HEK293 (cell line): Measurements from ENCODE around the gene DDX51.

Source experiments
- CTCF ChIA-PET: fragments of 350-600 bp; formaldehyde crosslinking; extraction: SDS; loops from one replicate; lab custom pipeline; 2021; ENCODE audit warnings: antibody characterized with exemption; lab: Yijun Ruan, JAX
- POLR2A ChIA-PET: fragments of 300-600 bp; formaldehyde crosslinking; extraction: SDS; loops from one replicate; lab custom pipeline; 2020; ENCODE audit warnings: antibody characterized with exemption, inconsistent platforms; lab: Yijun Ruan, JAX
- H3K27ac ChIP-seq: fragments of 200-500 bp; sonication (Bioruptor generic); 2 replicates; pipeline ENCODE4 v1.5.1; 2014; ENCODE audit warnings: low read depth, low read length, control low read depth, inconsistent platforms; ENCODE audit errors: extremely low read depth
- H3K36me3 ChIP-seq, 2 experiments: fragments of 200-500 bp in 1 of 2; sonication (Bioruptor generic) in 1 of 2; 1 replicate in 1 of 2; 2 replicates in 1 of 2; pipeline ENCODE4 v1.5.1; 2014 to 2017; ENCODE audit warnings: inconsistent platforms in 2 of 2, low read length in 2 of 2; ENCODE audit not compliant: control insufficient read depth in 2 of 2, insufficient read depth in 1 of 2
- H3K4me1 ChIP-seq: fragments of 200-500 bp; sonication (Bioruptor generic); 2 replicates; pipeline ENCODE4 v1.5.1; 2014; ENCODE audit warnings: mild to moderate bottlenecking, low read length, inconsistent platforms; ENCODE audit not compliant: control insufficient read depth, insufficient read depth
- H3K4me3 ChIP-seq: 2 replicates; pipeline ENCODE4 v1.5.1; 2011; ENCODE audit warnings: low read depth, mild to moderate bottlenecking, control low read depth, low read length, moderate library complexity
- H3K9me3 ChIP-seq: fragments of 200-500 bp; sonication (Bioruptor generic); 2 replicates; pipeline ENCODE4 v1.5.1; 2014; ENCODE audit warnings: low read depth, low read length, inconsistent platforms; ENCODE audit not compliant: control insufficient read depth, insufficient read depth
- GLI2 ChIP-seq: fragments of 450-650 bp; formaldehyde crosslinking; IDR thresholded peaks from 2 replicates; pipeline ENCODE4; 2017; ENCODE audit warnings: missing biosample characterization, missing genetic modification characterization, low read depth, borderline replicate concordance
- IKZF3 ChIP-seq: fragments of 450-650 bp; IDR thresholded peaks from 2 replicates; pipeline ENCODE4 v1.5.0; 2018; ENCODE audit warnings: missing biosample characterization, mild to moderate bottlenecking, missing genetic modification characterization, moderate library complexity
- ZIC2 ChIP-seq: fragments of 450-650 bp; formaldehyde crosslinking; IDR thresholded peaks from 2 replicates; pipeline ENCODE4 v1.5.1; 2016; ENCODE audit warnings: missing biosample characterization, missing genetic modification characterization
- ZNF202 ChIP-seq: fragments of 450-650 bp; formaldehyde crosslinking; IDR thresholded peaks from 2 replicates; pipeline ENCODE4 v1.5.1; 2016; ENCODE audit warnings: missing biosample characterization, missing genetic modification characterization, borderline replicate concordance
- ZNF426 ChIP-seq: fragments of 450-650 bp; formaldehyde crosslinking; IDR thresholded peaks from 2 replicates; pipeline ENCODE4 v1.5.1; 2017; ENCODE audit warnings: missing biosample characterization, missing genetic modification characterization, mild to moderate bottlenecking, inconsistent platforms, moderate library complexity
- ZNF600 ChIP-seq: fragments of 450-650 bp; formaldehyde crosslinking; IDR thresholded peaks from 2 replicates; pipeline ENCODE4 v1.5.1; 2016; ENCODE audit warnings: missing biosample characterization, missing genetic modification characterization
- ZNF785 ChIP-seq: fragments of 450-650 bp; formaldehyde crosslinking; IDR thresholded peaks from 2 replicates; pipeline ENCODE4 v1.5.1; 2016; ENCODE audit warnings: missing biosample characterization, missing genetic modification characterization
- TF ChIP-seq, protein P1 (sequence below): fragments of 450-650 bp; formaldehyde crosslinking; IDR thresholded peaks from 2 replicates; pipeline ENCODE4 v1.5.1; 2016; ENCODE audit warnings: missing biosample characterization, missing genetic modification characterization
- TF ChIP-seq, protein P2 (sequence below): fragments of 450-650 bp; formaldehyde crosslinking; IDR thresholded peaks from 2 replicates; pipeline ENCODE4 v1.5.1; 2016; ENCODE audit warnings: missing biosample characterization, missing genetic modification characterization, low read depth
- TF ChIP-seq, protein P3 (sequence below): fragments of 450-650 bp; formaldehyde crosslinking; IDR thresholded peaks from 2 replicates; pipeline ENCODE4 v1.5.1; 2017; ENCODE audit warnings: missing biosample characterization, mild to moderate bottlenecking, missing genetic modification characterization, moderate library complexity
- TF ChIP-seq, protein P4 (sequence below): fragments of 450-650 bp; formaldehyde crosslinking; IDR thresholded peaks from 2 replicates; pipeline ENCODE4 v1.5.1; 2016; ENCODE audit warnings: missing biosample characterization, missing genetic modification characterization

Gene DDX51

DNA sequence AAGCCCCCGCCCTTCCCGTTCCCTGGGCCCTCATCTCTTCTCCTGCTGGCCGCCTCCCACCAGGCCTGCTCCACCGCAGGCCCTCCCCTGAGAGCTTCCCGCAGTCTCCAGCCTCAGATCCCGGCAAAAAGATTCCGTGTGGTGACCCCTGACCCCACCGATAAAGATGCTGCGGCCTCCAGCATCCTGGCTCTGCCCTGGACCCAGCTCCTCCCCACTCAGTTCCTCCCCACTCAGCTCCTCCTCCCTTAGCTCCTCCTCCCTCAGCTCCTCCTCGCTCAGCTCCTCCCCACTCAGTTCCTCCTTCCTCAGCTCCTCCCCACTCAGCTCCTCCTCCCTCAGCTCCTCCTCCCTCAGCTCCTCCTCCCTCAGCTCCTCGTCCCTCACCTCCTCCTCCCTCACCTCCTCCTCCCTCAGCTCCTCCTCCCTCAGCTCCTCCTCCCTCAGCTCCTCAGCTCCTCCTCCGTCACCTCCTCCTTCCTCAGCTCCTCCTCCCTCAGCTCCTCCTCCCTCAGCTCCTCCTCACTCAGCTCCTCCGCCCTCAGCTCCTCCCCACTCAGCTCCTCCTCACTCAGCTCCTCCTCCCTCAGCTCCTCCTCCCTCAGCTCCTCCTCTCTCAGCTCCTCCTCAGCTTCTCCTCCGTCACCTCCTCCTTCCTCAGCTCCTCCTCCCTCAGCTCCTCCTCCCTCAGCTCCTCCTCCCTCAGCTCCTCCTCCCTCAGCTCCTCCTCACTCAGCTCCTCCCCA is 17.1 kb upstream of the DDX51 start (continued):
- TF ChIP-seq, protein P1, sequence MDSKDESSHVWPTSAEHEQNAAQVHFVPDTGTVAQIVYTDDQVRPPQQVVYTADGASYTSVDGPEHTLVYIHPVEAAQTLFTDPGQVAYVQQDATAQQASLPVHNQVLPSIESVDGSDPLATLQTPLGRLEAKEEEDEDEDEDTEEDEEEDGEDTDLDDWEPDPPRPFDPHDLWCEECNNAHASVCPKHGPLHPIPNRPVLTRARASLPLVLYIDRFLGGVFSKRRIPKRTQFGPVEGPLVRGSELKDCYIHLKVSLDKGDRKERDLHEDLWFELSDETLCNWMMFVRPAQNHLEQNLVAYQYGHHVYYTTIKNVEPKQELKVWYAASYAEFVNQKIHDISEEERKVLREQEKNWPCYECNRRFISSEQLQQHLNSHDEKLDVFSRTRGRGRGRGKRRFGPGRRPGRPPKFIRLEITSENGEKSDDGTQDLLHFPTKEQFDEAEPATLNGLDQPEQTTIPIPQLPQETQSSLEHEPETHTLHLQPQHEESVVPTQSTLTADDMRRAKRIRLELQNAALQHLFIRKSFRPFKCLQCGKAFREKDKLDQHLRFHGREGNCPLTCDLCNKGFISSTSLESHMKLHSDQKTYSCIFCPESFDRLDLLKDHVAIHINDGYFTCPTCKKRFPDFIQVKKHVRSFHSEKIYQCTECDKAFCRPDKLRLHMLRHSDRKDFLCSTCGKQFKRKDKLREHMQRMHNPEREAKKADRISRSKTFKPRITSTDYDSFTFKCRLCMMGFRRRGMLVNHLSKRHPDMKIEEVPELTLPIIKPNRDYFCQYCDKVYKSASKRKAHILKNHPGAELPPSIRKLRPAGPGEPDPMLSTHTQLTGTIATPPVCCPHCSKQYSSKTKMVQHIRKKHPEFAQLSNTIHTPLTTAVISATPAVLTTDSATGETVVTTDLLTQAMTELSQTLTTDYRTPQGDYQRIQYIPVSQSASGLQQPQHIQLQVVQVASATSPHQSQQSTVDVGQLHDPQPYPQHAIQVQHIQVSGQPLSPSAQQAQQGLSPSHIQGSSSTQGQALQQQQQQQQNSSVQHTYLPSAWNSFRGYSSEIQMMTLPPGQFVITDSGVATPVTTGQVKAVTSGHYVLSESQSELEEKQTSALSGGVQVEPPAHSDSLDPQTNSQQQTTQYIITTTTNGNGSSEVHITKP: no peak
- TF ChIP-seq IKZF3 (tag by site-specific recombination) (0 out of 2 replicates have a peak, but pooled peaks have one; percentile 27), ZIC2 (no peak), GLI2 (no peak), ZNF202 (tag by site-specific recombination) (no peak)
- TF ChIP-seq, protein P2, sequence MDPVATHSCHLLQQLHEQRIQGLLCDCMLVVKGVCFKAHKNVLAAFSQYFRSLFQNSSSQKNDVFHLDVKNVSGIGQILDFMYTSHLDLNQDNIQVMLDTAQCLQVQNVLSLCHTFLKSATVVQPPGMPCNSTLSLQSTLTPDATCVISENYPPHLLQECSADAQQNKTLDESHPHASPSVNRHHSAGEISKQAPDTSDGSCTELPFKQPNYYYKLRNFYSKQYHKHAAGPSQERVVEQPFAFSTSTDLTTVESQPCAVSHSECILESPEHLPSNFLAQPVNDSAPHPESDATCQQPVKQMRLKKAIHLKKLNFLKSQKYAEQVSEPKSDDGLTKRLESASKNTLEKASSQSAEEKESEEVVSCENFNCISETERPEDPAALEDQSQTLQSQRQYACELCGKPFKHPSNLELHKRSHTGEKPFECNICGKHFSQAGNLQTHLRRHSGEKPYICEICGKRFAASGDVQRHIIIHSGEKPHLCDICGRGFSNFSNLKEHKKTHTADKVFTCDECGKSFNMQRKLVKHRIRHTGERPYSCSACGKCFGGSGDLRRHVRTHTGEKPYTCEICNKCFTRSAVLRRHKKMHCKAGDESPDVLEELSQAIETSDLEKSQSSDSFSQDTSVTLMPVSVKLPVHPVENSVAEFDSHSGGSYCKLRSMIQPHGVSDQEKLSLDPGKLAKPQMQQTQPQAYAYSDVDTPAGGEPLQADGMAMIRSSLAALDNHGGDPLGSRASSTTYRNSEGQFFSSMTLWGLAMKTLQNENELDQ (tag by site-specific recombination): no peak

DNA sequence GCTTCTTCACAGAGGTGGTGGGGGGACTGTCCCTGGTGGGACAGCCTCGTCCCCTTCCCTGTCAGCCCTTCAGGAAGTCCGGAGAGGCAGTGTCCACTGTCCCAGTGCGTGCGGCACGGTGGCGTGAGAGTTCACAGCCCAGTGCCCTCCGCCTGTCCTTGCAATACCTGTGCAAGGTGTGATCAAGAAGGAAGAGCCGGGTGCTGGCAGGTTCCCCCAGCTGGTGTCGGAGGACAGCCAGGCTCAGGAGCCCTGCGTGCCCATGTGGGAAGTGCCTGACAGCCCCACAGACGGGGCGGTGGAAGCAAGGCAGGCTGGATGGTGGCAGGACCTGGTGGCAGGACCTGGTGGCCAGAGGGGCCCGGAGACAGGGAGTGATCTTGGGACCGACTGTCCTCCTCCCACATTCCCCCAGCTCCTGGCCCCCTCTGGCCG is 16.5 kb upstream of the DDX51 start:
- peaks cover 8% of the 10 kb centered on the region; the same call in 1 of the 2 replicates for H3K4me1 ChIP-seq
- peaks cover 13 to 28% of the 10 kb centered on the region in 2 experiments; a peak in 2 of 3 replicates for H3K36me3 ChIP-seq
- H3K27ac ChIP-seq: no peak overlapping the region
- no peaks in the 10 kb centered on the region for H3K9me3 ChIP-seq
- POLR2A ChIA-PET: interaction anchor here (0.7 to 1.0 kb wide), 2 partner anchors 13 to 65 kb away, joined by 3 read pairs; no protein-coding TSS in a partner anchor
- H3K4me3 ChIP-seq: no peak overlapping the region
- TF ChIP-seq ZNF600: 0 out of 2 replicates have a peak, but pooled peaks have one; percentile 27
- TF ChIP-seq ZNF426 (tag by site-specific recombination): no peak
- CTCF ChIA-PET: interaction anchor here (0.6 to 3.2 kb wide), 6 partner anchors 7 to 554 kb away, joined by 3 to 13 read pairs (median 4); no protein-coding TSS in a partner anchor

DNA sequence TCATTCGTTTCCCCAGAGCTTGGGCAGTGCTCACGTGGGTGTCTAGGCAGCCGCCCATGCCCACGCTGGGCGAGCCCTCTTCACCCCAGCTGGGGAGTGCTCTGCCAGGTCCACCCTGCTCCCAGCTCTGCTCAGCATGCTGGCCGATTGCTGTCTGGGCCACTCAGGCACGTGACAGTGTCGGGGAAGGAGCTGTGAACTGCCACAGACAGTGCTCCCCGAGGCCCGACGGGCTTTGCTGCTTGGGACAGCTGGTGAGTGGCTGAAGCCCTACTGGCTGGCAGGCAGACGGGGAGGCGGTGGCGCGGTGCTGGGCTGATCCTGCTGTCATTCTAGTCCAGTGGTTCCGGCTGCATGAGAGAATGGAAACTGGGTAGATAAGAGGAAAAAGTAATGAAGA is 15.9 kb upstream of the DDX51 start:
- ChIA-PET CTCF (interaction anchor here (0.7 to 2.1 kb wide), 5 partner anchors 11 to 456 kb away, joined by 3 to 5 read pairs (median 3); no protein-coding TSS in a partner anchor), POLR2A (no interaction called here)
- TF ChIP-seq, protein P3, sequence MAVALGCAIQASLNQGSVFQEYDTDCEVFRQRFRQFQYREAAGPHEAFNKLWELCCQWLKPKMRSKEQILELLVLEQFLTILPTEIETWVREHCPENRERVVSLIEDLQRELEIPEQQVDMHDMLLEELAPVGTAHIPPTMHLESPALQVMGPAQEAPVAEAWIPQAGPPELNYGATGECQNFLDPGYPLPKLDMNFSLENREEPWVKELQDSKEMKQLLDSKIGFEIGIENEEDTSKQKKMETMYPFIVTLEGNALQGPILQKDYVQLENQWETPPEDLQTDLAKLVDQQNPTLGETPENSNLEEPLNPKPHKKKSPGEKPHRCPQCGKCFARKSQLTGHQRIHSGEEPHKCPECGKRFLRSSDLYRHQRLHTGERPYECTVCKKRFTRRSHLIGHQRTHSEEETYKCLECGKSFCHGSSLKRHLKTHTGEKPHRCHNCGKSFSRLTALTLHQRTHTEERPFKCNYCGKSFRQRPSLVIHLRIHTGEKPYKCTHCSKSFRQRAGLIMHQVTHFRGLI (tag by site-specific recombination): 0 out of 2 replicates have a peak, but pooled peaks have one; percentile 36
- TF ChIP-seq, protein P4, sequence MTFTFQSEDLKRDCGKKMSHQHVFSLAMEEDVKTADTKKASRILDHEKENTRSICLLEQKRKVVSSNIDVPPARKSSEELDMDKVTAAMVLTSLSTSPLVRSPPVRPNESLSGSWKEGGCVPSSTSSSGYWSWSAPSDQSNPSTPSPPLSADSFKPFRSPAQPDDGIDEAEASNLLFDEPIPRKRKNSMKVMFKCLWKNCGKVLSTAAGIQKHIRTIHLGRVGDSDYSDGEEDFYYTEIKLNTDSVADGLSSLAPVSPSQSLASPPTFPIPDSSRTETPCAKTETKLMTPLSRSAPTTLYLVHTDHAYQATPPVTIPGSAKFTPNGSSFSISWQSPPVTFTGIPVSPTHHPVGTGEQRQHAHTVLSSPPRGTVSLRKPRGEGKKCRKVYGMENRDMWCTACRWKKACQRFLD (tag by site-specific recombination): no peak
- no peak for TF ChIP-seq ZNF785 (tag by site-specific recombination)
- Histone ChIP-seq H3K4me3 (no peak overlapping the region), H3K27ac (no peak overlapping the region), H3K4me1 (peaks cover 8% of the 10 kb centered on the region; the same call in 1 of the 2 replicates), H3K36me3 (peaks cover 13 to 30% of the 10 kb centered on the region in 2 experiments; a peak in 2 of 3 replicates), H3K9me3 (no peaks in the 10 kb centered on the region)
